Neuronal stem cell (in vitro differentiated cells): ENCODE measurements around the gene GDPD5.

ENCODE experiments used
- DNase-seq: peaks from one replicate; pipeline ENCODE4 v3.0.0-alpha.2; 2013; ENCODE audit warnings: low spot score
- H2AFZ ChIP-seq: one replicate; pipeline ENCODE4 v1.6.1; 2013; ENCODE audit warnings: mild to moderate bottlenecking, low read length, inconsistent platforms
- H2AK5ac ChIP-seq: 2 replicates; pipeline ENCODE4 v1.6.1; 2013; ENCODE audit warnings: low read depth, mild to moderate bottlenecking, inconsistent platforms, low read length, moderate library complexity, mixed read lengths
- H2BK120ac ChIP-seq: 2 replicates; pipeline ENCODE4 v1.6.1; 2013; ENCODE audit warnings: low read depth, mild to moderate bottlenecking, inconsistent platforms, low read length, moderate library complexity, mixed read lengths
- H2BK12ac ChIP-seq: one replicate; pipeline ENCODE4 v1.6.1; 2013; ENCODE audit warnings: low read length, inconsistent platforms
- H2BK15ac ChIP-seq: 2 replicates; pipeline ENCODE4 v1.6.1; 2013; ENCODE audit warnings: mild to moderate bottlenecking, low read length, inconsistent platforms, mixed read lengths
- H2BK5ac ChIP-seq: one replicate; pipeline ENCODE4 v1.6.1; 2013; ENCODE audit warnings: inconsistent platforms, mild to moderate bottlenecking, low read length, moderate library complexity
- H3K14ac ChIP-seq: one replicate; pipeline ENCODE4 v1.6.1; 2013; ENCODE audit warnings: low read length, inconsistent platforms
- H3K18ac ChIP-seq: 2 replicates; pipeline ENCODE4 v1.6.1; 2013; ENCODE audit warnings: low read length, inconsistent platforms
- H3K23ac ChIP-seq: 2 replicates; pipeline ENCODE4 v1.6.1; 2013; ENCODE audit warnings: low read depth, mild to moderate bottlenecking, mixed read lengths, low read length, inconsistent platforms; ENCODE audit not compliant: poor library complexity
- H3K27ac ChIP-seq: replicated peaks from 3 replicates; pipeline ENCODE4 v1.5.1; 2013; ENCODE audit warnings: low read length, inconsistent platforms
- H3K27me3 ChIP-seq, 3 experiments: 2 replicates each; pipeline ENCODE4 v1.6.1; 2013; ENCODE audit warnings: low read length in 3 of 3, mild to moderate bottlenecking in 2 of 3, inconsistent platforms in 1 of 3, low read depth in 1 of 3, mixed read lengths in 1 of 3, moderate library complexity in 1 of 3; ENCODE audit not compliant: control insufficient read depth in 3 of 3, insufficient read depth in 3 of 3
- H3K36me3 ChIP-seq, 2 donors: replicated peaks in 1 of 2; 2 replicates each; pipeline ENCODE4 v1.6.1; 2013; ENCODE audit warnings: low read length in 2 of 2; ENCODE audit not compliant: control insufficient read depth in 2 of 2, insufficient read depth in 2 of 2
- H3K4ac ChIP-seq: 2 replicates; pipeline ENCODE4 v1.6.1; 2013; ENCODE audit warnings: inconsistent platforms, mild to moderate bottlenecking, low read length, moderate library complexity
- H3K4me1 ChIP-seq, 2 donors: 1 replicate in 1 of 2; 2 replicates in 1 of 2; pipeline ENCODE4 v1.6.1; 2013; ENCODE audit warnings: low read length in 2 of 2, low read depth in 1 of 2; ENCODE audit not compliant: control insufficient read depth in 2 of 2, insufficient read depth in 1 of 2
- H3K4me2 ChIP-seq: one replicate; pipeline ENCODE4 v1.6.1; 2013; ENCODE audit warnings: mild to moderate bottlenecking, low read length, inconsistent platforms; ENCODE audit not compliant: insufficient read depth, poor library complexity, severe bottlenecking
- H3K4me3 ChIP-seq, 2 donors: 2 replicates each; pipeline ENCODE4 v1.5.1; 2013; ENCODE audit warnings: low read length in 2 of 2, mild to moderate bottlenecking in 2 of 2, inconsistent platforms in 1 of 2, moderate library complexity in 1 of 2
- H3K79me1 ChIP-seq: one replicate; pipeline ENCODE4 v1.6.1; 2013; ENCODE audit warnings: low read depth, mild to moderate bottlenecking, inconsistent platforms, low read length, moderate library complexity
- H3K9ac ChIP-seq: one replicate; pipeline ENCODE4 v1.6.1; 2013; ENCODE audit warnings: mild to moderate bottlenecking, low read depth, low read length, inconsistent platforms; ENCODE audit not compliant: poor library complexity
- H3K9me3 ChIP-seq, 2 donors: replicated peaks in 1 of 2; 2 replicates each; pipeline versions ENCODE3 to v1.6.1; 2013; ENCODE audit warnings: low read length in 2 of 2, mild to moderate bottlenecking in 2 of 2, inconsistent platforms in 1 of 2, low read depth in 1 of 2, mixed read lengths in 1 of 2, moderate library complexity in 1 of 2; ENCODE audit not compliant: control insufficient read depth in 2 of 2, insufficient read depth in 1 of 2
- H4K8ac ChIP-seq: one replicate; pipeline ENCODE4 v1.6.1; 2013; ENCODE audit warnings: low read depth, mild to moderate bottlenecking, inconsistent platforms, low read length, moderate library complexity
- H4K91ac ChIP-seq: one replicate; pipeline ENCODE4 v1.6.1; 2013; ENCODE audit warnings: low read length, low read depth, mild to moderate bottlenecking, inconsistent platforms; ENCODE audit not compliant: poor library complexity
- WGBS, 2 donors: extraction: QIAGEN DNeasy Blood & Tissue Kit; methylation state at CpG; one replicate each; pipeline ENCODE4 v1.1.7; 2013; ENCODE audit warnings: missing lambda C conversion rate in 2 of 2, mixed read lengths in 1 of 2; ENCODE audit not compliant: insufficient read length in 2 of 2, insufficient replicate concordance in 1 of 2; ENCODE audit errors: extremely low coverage in 2 of 2; 5-methylcytosine and 5-hydroxymethylcytosine counted together

The GDPD5 gene

GRCh38 chr11:75530577-75530976, 4.8 kb upstream of the GDPD5 start:
- H3K79me1 ChIP-seq = no peaks in the 10 kb centered on the region
- WGBS, 2 donors = no CpG with 5 or more reads among the region's 3 CpGs
- no peak overlapping the region for H3K27ac ChIP-seq
- H3K9me3 ChIP-seq = no peaks in the 10 kb centered on the region
- H4K8ac ChIP-seq = no peak overlapping the region
- peak overlapping the region; percentile 80 for H2AK5ac ChIP-seq
- no peak overlapping the region for H2AFZ ChIP-seq
- no peak overlapping the region for H2BK120ac ChIP-seq
- no peak overlapping the region for H3K4me3 ChIP-seq
- H3K18ac ChIP-seq = no peak overlapping the region
- peak overlapping the region; percentile 86 for H2BK15ac ChIP-seq
- no peak overlapping the region for H3K23ac ChIP-seq
- no peak overlapping the region for H2BK5ac ChIP-seq
- peak overlapping the region; percentile 54 for H3K9ac ChIP-seq
- H3K4me2 ChIP-seq = no peak overlapping the region
- H3K14ac ChIP-seq = no peak overlapping the region
- no peak overlapping the region for H3K4ac ChIP-seq
- no peak overlapping the region for H2BK12ac ChIP-seq
- peaks cover 3 to 24% of the 10 kb centered on the region in 2 donors for H3K4me1 ChIP-seq
- no peak for DNase-seq
- peaks cover 0 to 5% (median 0%) of the 10 kb centered on the region in 3 experiments for H3K27me3 ChIP-seq
- H3K36me3 ChIP-seq = no peaks in the 10 kb centered on the region
- no peak overlapping the region for H4K91ac ChIP-seq

- H3K4me3 ChIP-seq = no peak overlapping the region
- H2BK120ac ChIP-seq = no peak overlapping the region
- no peaks in the 10 kb centered on the region for H3K9me3 ChIP-seq
- no CpG with 5 or more reads among the region's 10 CpGs for WGBS, 2 donors
- H3K9ac ChIP-seq = no peak overlapping the region
- H2BK12ac ChIP-seq = no peak overlapping the region
- H3K18ac ChIP-seq = no peak overlapping the region
- no peak overlapping the region for H3K23ac ChIP-seq
- no peak overlapping the region for H3K27ac ChIP-seq
- no peaks in the 10 kb centered on the region for H3K36me3 ChIP-seq
- no peak overlapping the region for H2AK5ac ChIP-seq
- H3K14ac ChIP-seq = no peak overlapping the region
- H3K4ac ChIP-seq = no peak overlapping the region
- peaks cover 9 to 12% of the 10 kb centered on the region in 2 donors for H3K4me1 ChIP-seq
- no peak overlapping the region for H4K91ac ChIP-seq
- no peak overlapping the region for H2BK5ac ChIP-seq
- H3K4me2 ChIP-seq = no peak overlapping the region
- no peaks in the 10 kb centered on the region for H3K79me1 ChIP-seq
- no peak overlapping the region for H4K8ac ChIP-seq
- H2AFZ ChIP-seq = no peak overlapping the region
- DNase-seq = no peak
- H2BK15ac ChIP-seq = no peak overlapping the region
- peaks cover 0 to 29% (median 2%) of the 10 kb centered on the region in 3 experiments for H3K27me3 ChIP-seq
Observed at GRCh38 chr11:75527938-75528735, 2.4 kb upstream of the GDPD5 start.

GRCh38 chr11:75527130-75527529, 1.4 kb upstream of the GDPD5 start:
- Histone ChIP-seq H3K18ac (no peak overlapping the region), H3K14ac (no peak overlapping the region), H3K27me3 (peaks cover 0 to 39% (median 2%) of the 10 kb centered on the region in 3 experiments), H2BK12ac (no peak overlapping the region), H3K9ac (no peak overlapping the region), H3K23ac (no peak overlapping the region), H3K4me3 (no peak overlapping the region), H2BK5ac (no peak overlapping the region), H3K9me3 (no peaks in the 10 kb centered on the region), H3K4me1 (peaks cover 12 to 16% of the 10 kb centered on the region in 2 donors), H3K4ac (no peak overlapping the region), H2AFZ (no peak overlapping the region), H2AK5ac (no peak overlapping the region), H2BK120ac (no peak overlapping the region), H3K79me1 (no peaks in the 10 kb centered on the region), H3K27ac (no peak overlapping the region), H3K36me3 (no peaks in the 10 kb centered on the region), H4K91ac (no peak overlapping the region), H3K4me2 (no peak overlapping the region), H2BK15ac (no peak overlapping the region), H4K8ac (no peak overlapping the region)
- no peak for DNase-seq
- no CpG with 5 or more reads among the region's 5 CpGs for WGBS, 2 donors

- Histone ChIP-seq H2BK15ac (no peak overlapping the region), H3K18ac (peak overlapping the region; percentile 89), H3K27ac (no peak overlapping the region), H3K9me3 (no peaks in the 10 kb centered on the region), H2BK120ac (peak overlapping the region; percentile 12), H3K9ac (peak overlapping the region; percentile 97), H2AK5ac (peak overlapping the region; percentile 50), H3K27me3 (peaks cover 0 to 45% (median 2%) of the 10 kb centered on the region in 3 experiments), H3K4me1 (peaks cover 12 to 18% of the 10 kb centered on the region in 2 donors), H3K23ac (peak overlapping the region; percentile 50), H2BK5ac (no peak overlapping the region), H3K4me2 (peak overlapping the region; percentile 97), H2BK12ac (no peak overlapping the region), H3K36me3 (no peaks in the 10 kb centered on the region), H3K4me3 (peak overlapping the region; percentile 70 to 82), H2AFZ (peak overlapping the region; percentile 97), H3K4ac (no peak overlapping the region), H3K79me1 (no peaks in the 10 kb centered on the region), H4K8ac (no peak overlapping the region), H4K91ac (no peak overlapping the region), H3K14ac (no peak overlapping the region)
- no CpG with 5 or more reads among the region's 21 CpGs for WGBS, 2 donors
- no peak for DNase-seq
Observed at GRCh38 chr11:75526192-75526541, 426 bp upstream of the GDPD5 start.
